Neural progenitor cell (in vitro differentiated cells): Measurements from ENCODE around the gene SNCG. TPM values are rescaled to one million over a fixed set of nuclear protein-coding genes. Genes with fewer than 3 reads are reported as not detected.
"Not testable (repeated sequence)": the region's sequence is repeated elsewhere in the genome, so short reads cannot be mapped to it uniquely, and the experiment has no call there.

Source experiments
- DNase-seq: peaks from one replicate; pipeline ENCODE4 v3.0.0-alpha.2; 2016; ENCODE audit warnings: low spot score
- H2AFZ ChIP-seq: fragments of 200-600 bp; sonication (generic); replicated peaks from 2 replicates; pipeline ENCODE4 v1.6.1; 2016; ENCODE audit warnings: antibody characterized with exemption
- H3F3A ChIP-seq: fragments of 200-600 bp; sonication (generic); 2 replicates; pipeline ENCODE4 v1.6.1; 2016; ENCODE audit warnings: antibody characterized with exemption, low read depth
- H3K27ac ChIP-seq: fragments of 200-600 bp; sonication (generic); 2 replicates; pipeline ENCODE4 v1.5.1; 2016; ENCODE audit warnings: mild to moderate bottlenecking
- H3K27me3 ChIP-seq: fragments of 200-600 bp; sonication (generic); 2 replicates; pipeline ENCODE4 v1.6.1; 2016; ENCODE audit warnings: mild to moderate bottlenecking, moderate library complexity
- H3K36me3 ChIP-seq: fragments of 200-600 bp; sonication (generic); 2 replicates; pipeline ENCODE4 v1.5.1; 2016
- H3K4me1 ChIP-seq: fragments of 200-600 bp; sonication (generic); 2 replicates; pipeline ENCODE4 v1.6.1; 2016; ENCODE audit warnings: mixed run types
- H3K4me2 ChIP-seq: fragments of 200-600 bp; sonication (generic); 2 replicates; pipeline ENCODE4 v1.6.1; 2016
- H3K4me3 ChIP-seq: fragments of 200-600 bp; sonication (generic); 2 replicates; pipeline ENCODE4 v1.5.1; 2016
- H3K79me2 ChIP-seq: fragments of 200-600 bp; sonication (generic); 2 replicates; pipeline ENCODE4 v1.6.1; 2016; ENCODE audit warnings: low read depth
- H3K9ac ChIP-seq: fragments of 200-600 bp; sonication (generic); 2 replicates; pipeline ENCODE4 v1.6.1; 2016
- H3K9me3 ChIP-seq: fragments of 200-600 bp; sonication (generic); 2 replicates; pipeline ENCODE4 v1.5.1; 2016; ENCODE audit warnings: low read depth
- H4K20me1 ChIP-seq: fragments of 200-600 bp; sonication (generic); 2 replicates; pipeline ENCODE4 v1.6.1; 2016; ENCODE audit warnings: low read depth
- H3K27ac Mint-ChIP-seq: 3 replicates; pipeline ENCODE4 v1.8.0; 2021; ENCODE audit warnings: mixed read lengths
- H3K27me3 Mint-ChIP-seq: 2 replicates; pipeline ENCODE4 v1.8.0; 2022; ENCODE audit warnings: low read depth, mild to moderate bottlenecking, inconsistent platforms, moderate library complexity, mixed read lengths; ENCODE audit not compliant: insufficient read depth
- H3K36me3 Mint-ChIP-seq: 3 replicates; pipeline ENCODE4 v1.8.0; 2021; ENCODE audit warnings: mixed read lengths
- H3K4me1 Mint-ChIP-seq: 3 replicates; pipeline ENCODE4 v1.8.0; 2021; ENCODE audit warnings: mixed read lengths
- H3K4me3 Mint-ChIP-seq: 3 replicates; pipeline ENCODE4 v1.8.0; 2021; ENCODE audit warnings: mild to moderate bottlenecking, moderate library complexity, mixed read lengths
- H3K9me3 Mint-ChIP-seq: 3 replicates; pipeline ENCODE4 v1.8.0; 2020; ENCODE audit warnings: mixed read lengths
- EZH2 ChIP-seq: fragments of 200-600 bp; sonication (generic); IDR thresholded peaks from 2 replicates; pipeline ENCODE4 v1.6.1; 2017; ENCODE audit warnings: antibody characterized with exemption, mild to moderate bottlenecking, moderate library complexity
- EZH2phosphoT487 ChIP-seq: fragments of 200-600 bp; sonication (generic); IDR thresholded peaks from 2 replicates; pipeline ENCODE4 v1.6.1; 2017; ENCODE audit warnings: antibody characterized with exemption
- total RNA-seq: library from RNA; depleted of rRNA; stranded (reverse); fragments of >200 nt; gene quantifications from 2 replicates; pipeline ENCODE4 v1.2.3, GENCODE V29; 2015; ENCODE audit warnings: low replicate concordance
- TF ChIP-seq, protein P1 (sequence below): fragments of 200-600 bp; sonication (generic); IDR thresholded peaks from 2 replicates; pipeline ENCODE4 v1.5.1; 2017; ENCODE audit warnings: antibody characterized with exemption, mild to moderate bottlenecking

The SNCG gene
- total RNA-seq, 1 donor from 2014 or later = not detected

DNA sequence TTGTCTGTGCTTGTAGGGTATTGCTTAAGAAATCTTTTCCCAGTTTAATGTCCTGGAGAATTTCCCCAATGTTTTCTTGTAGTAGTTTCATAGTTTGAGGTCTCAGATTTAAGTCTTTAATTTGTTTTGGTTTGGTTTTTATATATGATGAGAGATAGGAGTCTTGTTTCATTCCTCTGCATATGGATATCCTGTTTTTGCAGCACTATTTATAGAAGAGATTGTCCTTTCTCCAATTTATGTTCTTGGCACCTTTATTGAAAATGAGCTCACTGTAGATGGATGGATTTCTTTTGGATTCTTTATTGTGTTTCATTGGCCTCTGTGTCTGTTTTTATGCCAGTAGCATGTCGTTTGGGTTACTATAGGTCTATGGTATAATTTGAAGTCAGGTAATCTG is 30.1 kb downstream of the SNCG start:
- no peak overlapping the region for H3K27ac ChIP-seq
- H3K4me3 Mint-ChIP-seq = no peak overlapping the region
- no peak for TF ChIP-seq EZH2phosphoT487
- TF ChIP-seq EZH2 = no peak
- TF ChIP-seq, protein P1, sequence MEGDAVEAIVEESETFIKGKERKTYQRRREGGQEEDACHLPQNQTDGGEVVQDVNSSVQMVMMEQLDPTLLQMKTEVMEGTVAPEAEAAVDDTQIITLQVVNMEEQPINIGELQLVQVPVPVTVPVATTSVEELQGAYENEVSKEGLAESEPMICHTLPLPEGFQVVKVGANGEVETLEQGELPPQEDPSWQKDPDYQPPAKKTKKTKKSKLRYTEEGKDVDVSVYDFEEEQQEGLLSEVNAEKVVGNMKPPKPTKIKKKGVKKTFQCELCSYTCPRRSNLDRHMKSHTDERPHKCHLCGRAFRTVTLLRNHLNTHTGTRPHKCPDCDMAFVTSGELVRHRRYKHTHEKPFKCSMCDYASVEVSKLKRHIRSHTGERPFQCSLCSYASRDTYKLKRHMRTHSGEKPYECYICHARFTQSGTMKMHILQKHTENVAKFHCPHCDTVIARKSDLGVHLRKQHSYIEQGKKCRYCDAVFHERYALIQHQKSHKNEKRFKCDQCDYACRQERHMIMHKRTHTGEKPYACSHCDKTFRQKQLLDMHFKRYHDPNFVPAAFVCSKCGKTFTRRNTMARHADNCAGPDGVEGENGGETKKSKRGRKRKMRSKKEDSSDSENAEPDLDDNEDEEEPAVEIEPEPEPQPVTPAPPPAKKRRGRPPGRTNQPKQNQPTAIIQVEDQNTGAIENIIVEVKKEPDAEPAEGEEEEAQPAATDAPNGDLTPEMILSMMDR = no peak
- H3K27ac Mint-ChIP-seq = no peak overlapping the region
- H4K20me1 ChIP-seq = no peaks in the 10 kb centered on the region
- H3K9me3 ChIP-seq = no peaks in the 10 kb centered on the region
- H3K9me3 Mint-ChIP-seq = no peaks in the 10 kb centered on the region
- no peaks in the 10 kb centered on the region for H3K36me3 ChIP-seq
- no peaks in the 10 kb centered on the region for H3K79me2 ChIP-seq
- no peaks in the 10 kb centered on the region for H3K4me1 Mint-ChIP-seq
- no peak overlapping the region for H3K4me3 ChIP-seq
- H3K4me1 ChIP-seq = no peaks in the 10 kb centered on the region
- H3K9ac ChIP-seq = no peak overlapping the region
- no peaks in the 10 kb centered on the region for H3K36me3 Mint-ChIP-seq
- no peak overlapping the region for H3K4me2 ChIP-seq
- H3F3A ChIP-seq = no peaks in the 10 kb centered on the region
- no peaks in the 10 kb centered on the region for H3K27me3 Mint-ChIP-seq
- no peak overlapping the region for H2AFZ ChIP-seq
- no peak for DNase-seq
- H3K27me3 ChIP-seq = no peaks in the 10 kb centered on the region

DNA sequence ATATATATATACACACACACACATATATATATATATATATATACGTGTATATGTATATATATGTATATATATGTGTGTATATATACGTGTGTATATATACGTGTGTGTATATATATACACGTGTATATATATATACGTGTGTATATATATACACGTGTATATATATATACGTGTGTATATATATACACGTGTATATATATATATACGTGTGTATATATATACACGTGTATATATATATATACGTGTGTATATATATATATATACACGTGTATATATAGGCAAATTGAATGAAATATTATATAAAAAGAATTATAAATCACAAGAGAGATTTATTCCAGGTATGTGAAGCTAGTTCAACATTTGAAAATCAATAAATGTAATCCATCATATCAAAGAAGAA is 33.0 kb downstream of the SNCG start:
- H3K79me2 ChIP-seq, H3K36me3 Mint-ChIP-seq, H3K27ac Mint-ChIP-seq, H3K36me3 ChIP-seq, H2AFZ ChIP-seq, H3K4me3 ChIP-seq, H3K9me3 Mint-ChIP-seq, H3F3A ChIP-seq, H3K9ac ChIP-seq, H3K4me1 Mint-ChIP-seq, H3K4me3 Mint-ChIP-seq, H3K27me3 ChIP-seq, H3K27me3 Mint-ChIP-seq, H3K4me1 ChIP-seq, H3K27ac ChIP-seq, DNase-seq, H3K4me2 ChIP-seq, H4K20me1 ChIP-seq, H3K9me3 ChIP-seq: not testable (repeated sequence)

DNA sequence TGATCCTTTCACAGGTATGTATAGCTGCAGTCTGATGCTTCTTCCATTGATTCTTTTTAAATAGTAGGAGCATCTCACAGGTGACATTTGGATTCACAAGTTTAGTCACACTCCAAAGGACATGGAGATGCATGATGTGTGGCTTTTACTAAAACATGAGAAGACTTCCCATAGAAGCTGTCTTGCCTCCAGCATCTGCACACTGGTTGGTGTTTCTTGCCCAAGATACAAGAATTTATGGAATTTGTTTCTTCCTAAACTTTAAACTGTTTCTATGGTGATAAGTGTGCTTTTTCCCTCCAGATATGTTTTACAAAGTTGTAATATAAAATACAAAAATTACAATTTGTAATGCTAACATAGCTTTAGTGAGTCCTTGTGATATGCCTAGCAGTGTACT is 34.1 kb downstream of the SNCG start:
- Histone ChIP-seq H3K9ac (no peak overlapping the region), H2AFZ (no peak overlapping the region), H3K79me2 (no peaks in the 10 kb centered on the region), H3F3A (no peaks in the 10 kb centered on the region), H3K4me2 (no peak overlapping the region), H3K27me3 (no peaks in the 10 kb centered on the region), H3K36me3 (no peaks in the 10 kb centered on the region), H4K20me1 (no peaks in the 10 kb centered on the region), H3K27ac (no peak overlapping the region), H3K4me3 (no peak overlapping the region), H3K4me1 (no peaks in the 10 kb centered on the region), H3K9me3 (no peaks in the 10 kb centered on the region)
- Mint-ChIP-seq H3K4me1 (no peaks in the 10 kb centered on the region), H3K27ac (no peak overlapping the region), H3K27me3 (peaks cover 2% of the 10 kb centered on the region), H3K4me3 (no peak overlapping the region), H3K9me3 (no peaks in the 10 kb centered on the region), H3K36me3 (no peaks in the 10 kb centered on the region)
- no peak for TF ChIP-seq EZH2phosphoT487
- TF ChIP-seq, protein P1 = no peak
- no peak for TF ChIP-seq EZH2
- no peak for DNase-seq

DNA sequence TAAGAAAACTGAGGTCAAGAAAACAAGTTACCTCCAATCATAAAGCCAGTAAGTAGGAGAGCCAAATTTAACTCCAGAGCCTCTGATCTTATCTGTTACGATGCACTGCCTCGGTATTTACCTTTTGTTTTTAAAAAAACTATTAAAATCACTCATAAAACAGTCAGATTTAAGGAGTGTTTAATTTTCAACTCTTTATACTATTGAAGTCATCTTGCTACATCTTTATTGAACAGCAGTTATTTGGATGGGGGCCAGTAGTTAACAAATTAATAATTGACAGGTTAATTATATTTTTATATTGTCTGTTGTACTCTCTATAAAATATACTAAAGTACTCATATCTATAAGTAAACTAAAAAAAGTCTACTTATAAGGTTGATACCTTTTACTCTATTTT is 34.5 kb downstream of the SNCG start:
- Histone ChIP-seq H3K27ac (no peak overlapping the region), H3K79me2 (no peaks in the 10 kb centered on the region), H3K4me3 (no peak overlapping the region), H3K4me1 (no peaks in the 10 kb centered on the region), H3K4me2 (no peak overlapping the region), H2AFZ (no peak overlapping the region), H4K20me1 (no peaks in the 10 kb centered on the region), H3K9me3 (no peaks in the 10 kb centered on the region), H3K36me3 (no peaks in the 10 kb centered on the region), H3K27me3 (no peaks in the 10 kb centered on the region), H3K9ac (no peak overlapping the region), H3F3A (no peaks in the 10 kb centered on the region)
- Mint-ChIP-seq H3K4me3 (no peak overlapping the region), H3K27ac (no peak overlapping the region), H3K27me3 (peaks cover 2% of the 10 kb centered on the region), H3K4me1 (no peaks in the 10 kb centered on the region), H3K36me3 (no peaks in the 10 kb centered on the region), H3K9me3 (no peaks in the 10 kb centered on the region)
- TF ChIP-seq, protein P1 = no peak
- TF ChIP-seq EZH2phosphoT487 = no peak
- TF ChIP-seq EZH2 = no peak
- no peak for DNase-seq

DNA sequence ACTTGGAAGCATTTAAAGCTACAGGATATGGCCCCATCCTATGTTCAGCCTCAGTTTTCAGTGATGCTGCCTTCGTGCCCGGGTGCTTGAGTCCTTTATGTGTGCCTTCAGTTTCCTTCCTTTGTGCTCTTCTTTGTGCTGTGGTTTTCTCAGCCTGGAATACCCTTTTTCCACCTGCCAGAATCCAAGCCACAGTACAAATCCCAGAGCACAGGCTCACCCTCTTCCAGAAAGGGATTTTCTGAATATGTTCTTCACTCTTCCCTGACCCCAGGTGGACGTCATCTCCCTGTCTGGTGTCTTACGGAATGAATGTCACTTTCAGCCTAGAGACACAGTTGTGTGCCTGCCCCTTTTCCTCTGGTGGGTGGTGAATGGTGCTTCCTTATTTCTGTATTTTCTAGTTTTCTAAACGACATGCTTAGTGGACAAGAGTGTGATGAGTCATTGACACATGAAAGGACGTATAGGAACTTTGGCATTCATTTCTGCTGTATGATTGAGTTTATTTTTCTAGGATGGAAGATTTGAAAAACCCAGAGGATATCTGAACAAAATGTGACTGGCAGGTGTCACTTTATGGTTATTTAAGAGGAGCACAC is 41.5 kb downstream of the SNCG start:
- not testable (repeated sequence) for H3K4me3 ChIP-seq, H2AFZ ChIP-seq, H3K4me1 Mint-ChIP-seq, H3K4me1 ChIP-seq, DNase-seq, H3K9me3 Mint-ChIP-seq, H3K27ac ChIP-seq, H3K27ac Mint-ChIP-seq, H3K79me2 ChIP-seq, H3K9me3 ChIP-seq, H4K20me1 ChIP-seq, H3F3A ChIP-seq, H3K4me2 ChIP-seq, H3K27me3 ChIP-seq, H3K9ac ChIP-seq, H3K4me3 Mint-ChIP-seq, H3K36me3 ChIP-seq, H3K36me3 Mint-ChIP-seq, H3K27me3 Mint-ChIP-seq
